Measurements from ENCODE around the gene INIP. TPM values are rescaled to one million over a fixed set of nuclear protein-coding genes. Genes with fewer than 3 reads are reported as not detected.

The INIP gene
- total and polyA plus RNA-seq, 9 of the 15 experiments (the other 6 are each of a cell fraction or from before 2014, with no cell fraction given), result 11.9 to 87.9 (median 37.3) TPM

- TF ChIP-seq RBM39 (optimal IDR thresholded peaks at IDR 0.05; ENCODE audit: low read depth, low read length), result no peak
- no peak for TF ChIP-seq CSDE1 (IDR thresholded peaks at IDR 0.05)
These were observed 77.6 kb downstream of the INIP start (continued) for GRCh38 chr9:112640311-112640710.

Other genes starting within 250 kb of the INIP start
- 5.8 and 5.9 TPM in 2 replicates for gene KIAA1958, start 231.3 kb downstream of the INIP start, total RNA-seq (2014; rRNA removed)
- gene KIAA1958, start 231.3 kb downstream of the INIP start, total RNA-seq (2014; rRNA removed; fragmentation: Illumina TruSeq; extraction: Trizol), result 10.2 and 10.8 TPM in 2 replicates
- gene KIAA1958, start 231.3 kb downstream of the INIP start, total RNA-seq (2015; rRNA removed; fragmentation: Illumina TruSeq; extraction: Trizol), result 10.1 TPM in 2 replicates
- 14.4 and 16.0 TPM in 2 replicates for gene KIAA1958, start 231.3 kb downstream of the INIP start, total RNA-seq (2021)
- gene KIAA1958, start 231.3 kb downstream of the INIP start, polyA plus RNA-seq (2011; rRNA removed), result 10.5 and 13.2 TPM in 2 replicates
- gene KIAA1958, start 231.3 kb downstream of the INIP start, polyA plus RNA-seq (2014; fragmentation: Illumina TruSeq; extraction: Trizol), result 11.6 and 12.8 TPM in 2 replicates
- 1 to 10 TPM; 1.1 to 2.6 TPM for gene KIAA1958, start 231.3 kb downstream of the INIP start, polyA plus RNA-seq (2014; fragmentation: Nextera tagmentation; extraction: Ambion mirVana)
- 5.2 and 5.9 TPM in 2 replicates for gene KIAA1958, start 231.3 kb downstream of the INIP start, polyA plus RNA-seq (2014; rRNA removed)
- gene SNX30, start 32.6 kb upstream of the INIP start, total RNA-seq (2014; rRNA removed), result 3.3 and 3.6 TPM in 2 replicates
- gene SNX30, start 32.6 kb upstream of the INIP start, total RNA-seq (2014; rRNA removed; fragmentation: Illumina TruSeq; extraction: Trizol), result 4.5 and 5.0 TPM in 2 replicates
- gene SNX30, start 32.6 kb upstream of the INIP start, total RNA-seq (2015; rRNA removed; fragmentation: Illumina TruSeq; extraction: Trizol), result 4.9 and 5.9 TPM in 2 replicates
- gene SNX30, start 32.6 kb upstream of the INIP start, total RNA-seq (2021), result 4.2 and 4.8 TPM in 2 replicates
- 2.4 and 3.1 TPM in 2 replicates for gene SNX30, start 32.6 kb upstream of the INIP start, polyA plus RNA-seq (2011; rRNA removed)
- 3.9 and 4.4 TPM in 2 replicates for gene SNX30, start 32.6 kb upstream of the INIP start, polyA plus RNA-seq (2014; fragmentation: Illumina TruSeq; extraction: Trizol)
- gene SNX30, start 32.6 kb upstream of the INIP start, polyA plus RNA-seq (2014; fragmentation: Nextera tagmentation; extraction: Ambion mirVana), result under 1 TPM; 0.76 to 0.99 TPM
- gene SNX30, start 32.6 kb upstream of the INIP start, polyA plus RNA-seq (2014; rRNA removed), result 2.9 and 10.6 TPM in 2 replicates
- gene SLC46A2, start 172.8 kb upstream of the INIP start, total RNA-seq (2014; rRNA removed), result not detected in 2 replicates
- gene SLC46A2, start 172.8 kb upstream of the INIP start, total RNA-seq (2014; rRNA removed; fragmentation: Illumina TruSeq; extraction: Trizol), result not detected in 2 replicates
- not detected in 2 replicates for gene SLC46A2, start 172.8 kb upstream of the INIP start, total RNA-seq (2015; rRNA removed; fragmentation: Illumina TruSeq; extraction: Trizol)
- gene SLC46A2, start 172.8 kb upstream of the INIP start, total RNA-seq (2021), result 0.07 TPM in 1 of 2 replicates, not detected in the other
- gene SLC46A2, start 172.8 kb upstream of the INIP start, polyA plus RNA-seq (2011; rRNA removed), result not detected in 2 replicates
- not detected in 2 replicates for gene SLC46A2, start 172.8 kb upstream of the INIP start, polyA plus RNA-seq (2014; fragmentation: Illumina TruSeq; extraction: Trizol)
- gene SLC46A2, start 172.8 kb upstream of the INIP start, polyA plus RNA-seq (2014; fragmentation: Nextera tagmentation; extraction: Ambion mirVana), result not detected
- not detected in 2 replicates for gene SLC46A2, start 172.8 kb upstream of the INIP start, polyA plus RNA-seq (2014; rRNA removed)